GM23338 (cell line): ENCODE results near the gene UHMK1. TPM values are rescaled to one million over a fixed set of nuclear protein-coding genes. Genes with fewer than 3 reads are reported as not detected.

Source experiments
- ATAC-seq: fragments of 200-7000 bp; cut with Tn5 transposase; 3 replicates; pipeline ENCODE4 v1.9.1; 2020
- DNase-seq: peaks from one replicate; pipeline ENCODE4 v3.0.0-alpha.2; 2015; ENCODE audit warnings: low spot score
- H2AFZ ChIP-seq: fragments of 200-600 bp; sonication (generic); 2 replicates; pipeline ENCODE4 v1.8.0; 2016; ENCODE audit warnings: antibody characterized with exemption, mild to moderate bottlenecking, moderate library complexity
- H3F3A ChIP-seq: fragments of 200-600 bp; sonication (generic); replicated peaks from 2 replicates; pipeline ENCODE4 v1.8.0; 2017; ENCODE audit warnings: antibody characterized with exemption, mixed run types, low read depth
- H3K27ac ChIP-seq: fragments of 200-600 bp; sonication (generic); 2 replicates; pipeline ENCODE4 v1.6.1; 2016; ENCODE audit warnings: low read depth
- H3K27me3 ChIP-seq: fragments of 200-600 bp; sonication (generic); 2 replicates; pipeline ENCODE4 v1.8.0; 2016; ENCODE audit warnings: mild to moderate bottlenecking, mixed run types, moderate library complexity; ENCODE audit not compliant: insufficient read depth
- H3K36me3 ChIP-seq: fragments of 200-600 bp; sonication (generic); 2 replicates; pipeline ENCODE4 v1.8.0; 2016; ENCODE audit warnings: mild to moderate bottlenecking; ENCODE audit not compliant: insufficient read depth
- H3K4me1 ChIP-seq: fragments of 200-600 bp; sonication (generic); 2 replicates; pipeline ENCODE4 v1.8.0; 2016; ENCODE audit warnings: mild to moderate bottlenecking, moderate library complexity; ENCODE audit not compliant: insufficient read depth
- H3K4me2 ChIP-seq: fragments of 200-600 bp; sonication (generic); 2 replicates; pipeline ENCODE4 v1.7.1; 2017; ENCODE audit warnings: mixed run types
- H3K4me3 ChIP-seq: fragments of 200-600 bp; sonication (generic); 2 replicates; pipeline ENCODE4 v1.6.1; 2016; ENCODE audit warnings: mixed run types
- H3K79me2 ChIP-seq: fragments of 200-600 bp; sonication (generic); replicated peaks from 2 replicates; pipeline ENCODE4 v1.8.0; 2017; ENCODE audit warnings: mild to moderate bottlenecking; ENCODE audit not compliant: insufficient read depth
- H3K9me2 ChIP-seq: fragments of 200-600 bp; sonication (generic); 2 replicates; pipeline ENCODE4 v1.8.0; 2017; ENCODE audit not compliant: insufficient read depth
- H4K20me1 ChIP-seq: fragments of 200-600 bp; sonication (generic); replicated peaks from 2 replicates; pipeline ENCODE4 v1.8.0; 2017; ENCODE audit warnings: mild to moderate bottlenecking; ENCODE audit not compliant: insufficient read depth
- H3K27ac Mint-ChIP-seq: 2 replicates; pipeline ENCODE4 v1.8.0; 2020; ENCODE audit warnings: inconsistent platforms, mild to moderate bottlenecking, moderate library complexity, mixed read lengths
- H3K27me3 Mint-ChIP-seq: 3 replicates; pipeline ENCODE4 v1.8.0; 2022; ENCODE audit warnings: low read depth, mild to moderate bottlenecking, moderate library complexity, mixed read lengths, inconsistent platforms; ENCODE audit not compliant: insufficient read depth, poor library complexity
- H3K36me3 Mint-ChIP-seq: 3 replicates; pipeline ENCODE4 v1.8.0; 2021; ENCODE audit warnings: low read depth, mild to moderate bottlenecking, inconsistent platforms, moderate library complexity, mixed read lengths
- H3K4me1 Mint-ChIP-seq: 3 replicates; pipeline ENCODE4 v1.8.0; 2020; ENCODE audit warnings: mild to moderate bottlenecking, inconsistent platforms, mixed read lengths
- H3K4me3 Mint-ChIP-seq: 3 replicates; pipeline ENCODE4 v1.8.0; 2021; ENCODE audit warnings: moderate library complexity, mild to moderate bottlenecking, inconsistent platforms, mixed read lengths
- H3K9me3 Mint-ChIP-seq: 3 replicates; pipeline ENCODE4 v1.8.0; 2020; ENCODE audit warnings: moderate library complexity, mild to moderate bottlenecking, inconsistent platforms, mixed read lengths
- CREB1 ChIP-seq: fragments of 250-450 bp; sonication (Bioruptor Pico); IDR thresholded peaks from 2 replicates; pipeline ENCODE4 v1.5.0; 2020; ENCODE audit warnings: low read depth, mild to moderate bottlenecking, moderate library complexity
- JUNB ChIP-seq: IDR thresholded peaks from one replicate; pipeline ENCODE4 v1.6.1; 2016; ENCODE audit warnings: antibody characterized with exemption; ENCODE audit not compliant: unreplicated experiment
- NANOG ChIP-seq: IDR thresholded peaks from 2 replicates; pipeline ENCODE4 v1.6.1; 2016; ENCODE audit warnings: antibody characterized with exemption, borderline replicate concordance
- ZNF331 ChIP-seq: fragments of 250-450 bp; sonication (Bioruptor Pico); IDR thresholded peaks from 2 replicates; pipeline ENCODE4 v1.5.0; 2020; ENCODE audit warnings: low read depth, mild to moderate bottlenecking, moderate library complexity
- polyA plus RNA-seq: library from polyadenylated mRNA; unstranded; fragments of >200 nt; fragmentation: Nextera tagmentation; extraction: Ambion mirVana; gene quantifications from 2 replicates; pipeline ENCODE4 v1.2.1, GENCODE V29; 2016
- total RNA-seq: library from RNA; depleted of rRNA; stranded (reverse); fragments of >200 nt; shearing (Covaris generic); gene quantifications from 2 replicates; pipeline ENCODE4 v1.2.3, GENCODE V29; 2014
- TF ChIP-seq, protein P1 (sequence below): IDR thresholded peaks from one replicate; pipeline ENCODE4 v1.6.1; 2018; ENCODE audit warnings: antibody characterized with exemption; ENCODE audit not compliant: unreplicated experiment
- TF ChIP-seq, protein P2 (sequence below), 2 experiments: fragments of 200-600 bp in 1 of 2; sonication (generic) in 1 of 2; conservative IDR thresholded peaks; 2 replicates each; pipeline versions ENCODE4 v1.5.1 to v1.6.1; 2016 to 2017; ENCODE audit warnings: antibody characterized with exemption in 2 of 2, low read depth in 2 of 2, mild to moderate bottlenecking in 2 of 2, moderate library complexity in 1 of 2
- TF ChIP-seq, protein P3 (sequence below): IDR thresholded peaks from 2 replicates; pipeline ENCODE4 v1.6.1; 2016; ENCODE audit warnings: antibody characterized with exemption

Gene UHMK1
- total and polyA plus RNA-seq, 2 experiments from 2014 or later, result 8.6 to 28.3 TPM

DNA sequence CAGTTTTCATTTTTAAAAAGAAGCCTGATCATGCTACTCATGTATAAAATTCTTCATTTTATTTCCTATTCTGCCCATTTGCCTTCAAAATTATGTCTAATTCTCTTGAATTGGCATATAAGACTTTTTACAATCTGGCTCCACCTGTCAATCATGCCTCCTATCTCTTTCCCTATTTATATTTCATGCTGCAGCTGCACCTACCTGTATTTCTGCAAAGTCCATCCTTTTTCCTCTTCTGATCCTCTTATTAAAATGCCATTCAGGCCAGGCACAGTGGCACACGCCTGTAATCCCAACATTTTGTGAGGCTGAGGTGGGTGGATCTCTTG lies 33.3 kb downstream of the UHMK1 start:
- Histone ChIP-seq H3F3A (no peaks in the 10 kb centered on the region), H3K9me2 (no peaks in the 10 kb centered on the region), H3K27me3 (no peaks in the 10 kb centered on the region), H4K20me1 (no peaks in the 10 kb centered on the region), H2AFZ (no peak overlapping the region), H3K36me3 (no peaks in the 10 kb centered on the region), H3K4me2 (0 out of 2 replicates have a peak overlapping the region, but pooled peaks have one; percentile 5), H3K4me3 (no peak overlapping the region), H3K79me2 (no peaks in the 10 kb centered on the region), H3K4me1 (peaks cover 11% of the 10 kb centered on the region; the same call in 1 of the 2 replicates), H3K27ac (no peak overlapping the region)
- ATAC-seq, result no peak
- H3K4me1 Mint-ChIP-seq, result peaks cover 15% of the 10 kb centered on the region
- peaks cover 2% of the 10 kb centered on the region; the same call in 2 of the 3 replicates for H3K36me3 Mint-ChIP-seq
- no peak overlapping the region for H3K4me3 Mint-ChIP-seq
- no peak for TF ChIP-seq ZNF331 (CRISPR knock-in tag)
- no peak for TF ChIP-seq JUNB
- no peak for TF ChIP-seq NANOG
- TF ChIP-seq CREB1 (CRISPR knock-in tag), result no peak
- TF ChIP-seq, protein P1, sequence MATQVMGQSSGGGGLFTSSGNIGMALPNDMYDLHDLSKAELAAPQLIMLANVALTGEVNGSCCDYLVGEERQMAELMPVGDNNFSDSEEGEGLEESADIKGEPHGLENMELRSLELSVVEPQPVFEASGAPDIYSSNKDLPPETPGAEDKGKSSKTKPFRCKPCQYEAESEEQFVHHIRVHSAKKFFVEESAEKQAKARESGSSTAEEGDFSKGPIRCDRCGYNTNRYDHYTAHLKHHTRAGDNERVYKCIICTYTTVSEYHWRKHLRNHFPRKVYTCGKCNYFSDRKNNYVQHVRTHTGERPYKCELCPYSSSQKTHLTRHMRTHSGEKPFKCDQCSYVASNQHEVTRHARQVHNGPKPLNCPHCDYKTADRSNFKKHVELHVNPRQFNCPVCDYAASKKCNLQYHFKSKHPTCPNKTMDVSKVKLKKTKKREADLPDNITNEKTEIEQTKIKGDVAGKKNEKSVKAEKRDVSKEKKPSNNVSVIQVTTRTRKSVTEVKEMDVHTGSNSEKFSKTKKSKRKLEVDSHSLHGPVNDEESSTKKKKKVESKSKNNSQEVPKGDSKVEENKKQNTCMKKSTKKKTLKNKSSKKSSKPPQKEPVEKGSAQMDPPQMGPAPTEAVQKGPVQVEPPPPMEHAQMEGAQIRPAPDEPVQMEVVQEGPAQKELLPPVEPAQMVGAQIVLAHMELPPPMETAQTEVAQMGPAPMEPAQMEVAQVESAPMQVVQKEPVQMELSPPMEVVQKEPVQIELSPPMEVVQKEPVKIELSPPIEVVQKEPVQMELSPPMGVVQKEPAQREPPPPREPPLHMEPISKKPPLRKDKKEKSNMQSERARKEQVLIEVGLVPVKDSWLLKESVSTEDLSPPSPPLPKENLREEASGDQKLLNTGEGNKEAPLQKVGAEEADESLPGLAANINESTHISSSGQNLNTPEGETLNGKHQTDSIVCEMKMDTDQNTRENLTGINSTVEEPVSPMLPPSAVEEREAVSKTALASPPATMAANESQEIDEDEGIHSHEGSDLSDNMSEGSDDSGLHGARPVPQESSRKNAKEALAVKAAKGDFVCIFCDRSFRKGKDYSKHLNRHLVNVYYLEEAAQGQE, result no peak
- DNase-seq, result no peak
- peaks cover 4% of the 10 kb centered on the region for H3K27me3 Mint-ChIP-seq
- no peak overlapping the region for H3K27ac Mint-ChIP-seq
- H3K9me3 Mint-ChIP-seq, result no peaks in the 10 kb centered on the region

DNA sequence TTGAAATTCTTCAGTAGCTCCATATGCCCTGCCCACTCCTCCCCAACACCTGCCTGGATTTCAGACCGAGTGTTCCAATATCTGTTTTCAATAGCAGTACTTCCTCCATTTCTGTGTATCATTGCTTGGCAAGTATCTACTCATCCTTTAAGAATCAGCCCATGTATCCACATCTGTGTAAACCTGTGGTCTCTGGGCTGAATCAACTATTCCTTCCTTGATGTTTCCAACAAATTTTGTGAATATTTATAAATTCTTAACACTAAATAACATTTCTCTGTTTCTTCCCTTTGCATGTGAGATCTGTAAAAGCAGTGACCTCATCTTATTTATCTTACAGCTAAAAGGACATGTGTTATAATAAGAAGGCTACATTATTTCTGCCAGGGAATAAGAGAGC lies 37.9 kb downstream of the UHMK1 start:
- peaks cover 4% of the 10 kb centered on the region for H3K27me3 Mint-ChIP-seq
- H3K27ac Mint-ChIP-seq, result no peak overlapping the region
- Histone ChIP-seq H3K4me1 (0 out of 2 replicates have a peak, but pooled peaks cover 5% of the 10 kb centered on the region), H4K20me1 (no peaks in the 10 kb centered on the region), H3K79me2 (no peaks in the 10 kb centered on the region), H3K27ac (no peak overlapping the region), H3K4me2 (no peak overlapping the region), H3K4me3 (no peak overlapping the region), H3K36me3 (no peaks in the 10 kb centered on the region), H2AFZ (no peak overlapping the region), H3K9me2 (no peaks in the 10 kb centered on the region), H3F3A (no peaks in the 10 kb centered on the region), H3K27me3 (no peaks in the 10 kb centered on the region)
- TF ChIP-seq, protein P2, sequence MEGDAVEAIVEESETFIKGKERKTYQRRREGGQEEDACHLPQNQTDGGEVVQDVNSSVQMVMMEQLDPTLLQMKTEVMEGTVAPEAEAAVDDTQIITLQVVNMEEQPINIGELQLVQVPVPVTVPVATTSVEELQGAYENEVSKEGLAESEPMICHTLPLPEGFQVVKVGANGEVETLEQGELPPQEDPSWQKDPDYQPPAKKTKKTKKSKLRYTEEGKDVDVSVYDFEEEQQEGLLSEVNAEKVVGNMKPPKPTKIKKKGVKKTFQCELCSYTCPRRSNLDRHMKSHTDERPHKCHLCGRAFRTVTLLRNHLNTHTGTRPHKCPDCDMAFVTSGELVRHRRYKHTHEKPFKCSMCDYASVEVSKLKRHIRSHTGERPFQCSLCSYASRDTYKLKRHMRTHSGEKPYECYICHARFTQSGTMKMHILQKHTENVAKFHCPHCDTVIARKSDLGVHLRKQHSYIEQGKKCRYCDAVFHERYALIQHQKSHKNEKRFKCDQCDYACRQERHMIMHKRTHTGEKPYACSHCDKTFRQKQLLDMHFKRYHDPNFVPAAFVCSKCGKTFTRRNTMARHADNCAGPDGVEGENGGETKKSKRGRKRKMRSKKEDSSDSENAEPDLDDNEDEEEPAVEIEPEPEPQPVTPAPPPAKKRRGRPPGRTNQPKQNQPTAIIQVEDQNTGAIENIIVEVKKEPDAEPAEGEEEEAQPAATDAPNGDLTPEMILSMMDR (conservative IDR thresholded peaks at IDR 0.05; ENCODE audit: low read depth in 2 of 2), result no peak
- TF ChIP-seq, protein P3, sequence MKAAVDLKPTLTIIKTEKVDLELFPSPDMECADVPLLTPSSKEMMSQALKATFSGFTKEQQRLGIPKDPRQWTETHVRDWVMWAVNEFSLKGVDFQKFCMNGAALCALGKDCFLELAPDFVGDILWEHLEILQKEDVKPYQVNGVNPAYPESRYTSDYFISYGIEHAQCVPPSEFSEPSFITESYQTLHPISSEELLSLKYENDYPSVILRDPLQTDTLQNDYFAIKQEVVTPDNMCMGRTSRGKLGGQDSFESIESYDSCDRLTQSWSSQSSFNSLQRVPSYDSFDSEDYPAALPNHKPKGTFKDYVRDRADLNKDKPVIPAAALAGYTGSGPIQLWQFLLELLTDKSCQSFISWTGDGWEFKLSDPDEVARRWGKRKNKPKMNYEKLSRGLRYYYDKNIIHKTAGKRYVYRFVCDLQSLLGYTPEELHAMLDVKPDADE, result no peak
- no peak for TF ChIP-seq CREB1 (CRISPR knock-in tag)
- no peaks in the 10 kb centered on the region for H3K9me3 Mint-ChIP-seq
- no peaks in the 10 kb centered on the region; the same call in 2 of the 3 replicates for H3K36me3 Mint-ChIP-seq
- H3K4me3 Mint-ChIP-seq, result no peak overlapping the region
- no peak for DNase-seq
- no peak for ATAC-seq
- H3K4me1 Mint-ChIP-seq, result peaks cover 6% of the 10 kb centered on the region
